ENCODE data around the gene MASP2. TPM values are rescaled to one million over a fixed set of nuclear protein-coding genes. Genes with fewer than 3 reads are reported as not detected.
A peak's percentile ranks its signal among the peaks of the same experiment; 100 is the strongest.
"Not testable (repeated sequence)": the region's sequence is repeated elsewhere in the genome, so short reads cannot be mapped to it uniquely, and the experiment has no call there.

The MASP2 gene
- total RNA-seq, 2 experiments from 2014 or later: 0.17 to 0.31 TPM

- no peaks in the 10 kb centered on the region for H3K27me3 Mint-ChIP-seq (ENCODE audit: low read depth)
- peaks cover 24% of the 10 kb centered on the region for H3K4me1 Mint-ChIP-seq (ENCODE audit: low read depth)
- no peak for DNase-seq
- intact Hi-C loops (cut with micrococcal nuclease): loop anchor here (5.0 kb wide), 1 partner anchor 592 kb away; no protein-coding TSS in a partner anchor
- no peaks in the 10 kb centered on the region for H3K9me3 Mint-ChIP-seq
- H3K27ac Mint-ChIP-seq: no peak overlapping the region
- CTCF ChIA-PET: interaction anchor here (3.1 kb wide), 1 partner anchor 18 kb away, joined by 17 read pairs; no protein-coding TSS in a partner anchor
- H3K36me3 Mint-ChIP-seq (ENCODE audit: low read depth): peaks cover 22% of the 10 kb centered on the region
- H3K4me3 Mint-ChIP-seq: no peak overlapping the region
Observed at GRCh38 chr1:11055676-11056075, 8.6 kb upstream of the MASP2 start.

DNA sequence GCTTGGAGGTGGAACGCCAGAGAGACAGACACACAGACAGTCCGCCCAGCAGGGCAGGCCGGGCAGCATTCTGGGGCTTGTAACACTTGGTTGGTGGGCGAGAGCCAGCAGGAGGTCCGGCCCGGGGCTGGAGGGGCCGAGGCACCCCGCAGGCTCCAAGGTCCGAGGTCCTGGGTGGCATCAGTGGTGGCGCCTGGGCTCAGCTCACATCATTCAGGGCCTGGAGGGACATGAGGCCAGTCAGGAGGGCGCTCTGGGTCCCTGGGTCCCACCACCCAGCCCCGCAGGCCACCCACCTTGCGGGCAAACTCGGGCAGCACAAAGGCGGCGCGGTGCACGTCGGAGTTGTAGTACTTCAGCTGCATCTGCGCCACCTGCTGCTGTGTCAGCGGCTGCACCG is 7.6 kb upstream of the MASP2 start:
- peaks cover 22% of the 10 kb centered on the region for H3K36me3 Mint-ChIP-seq (ENCODE audit: low read depth)
- H3K4me1 Mint-ChIP-seq (ENCODE audit: low read depth): peaks cover 22% of the 10 kb centered on the region
- no peaks in the 10 kb centered on the region for H3K9me3 Mint-ChIP-seq
- H3K27me3 Mint-ChIP-seq (ENCODE audit: low read depth): no peaks in the 10 kb centered on the region
- no peak overlapping the region for H3K27ac Mint-ChIP-seq
- intact Hi-C loops (cut with micrococcal nuclease): loop anchor here (5.0 kb wide), 1 partner anchor 593 kb away; no protein-coding TSS in a partner anchor
- CTCF ChIA-PET: interaction anchor here (0.6 to 2.3 kb wide), 2 partner anchors 17 to 24 kb away, joined by 3 to 7 read pairs; no protein-coding TSS in a partner anchor
- no peak for DNase-seq
- no peak overlapping the region for H3K4me3 Mint-ChIP-seq

DNA sequence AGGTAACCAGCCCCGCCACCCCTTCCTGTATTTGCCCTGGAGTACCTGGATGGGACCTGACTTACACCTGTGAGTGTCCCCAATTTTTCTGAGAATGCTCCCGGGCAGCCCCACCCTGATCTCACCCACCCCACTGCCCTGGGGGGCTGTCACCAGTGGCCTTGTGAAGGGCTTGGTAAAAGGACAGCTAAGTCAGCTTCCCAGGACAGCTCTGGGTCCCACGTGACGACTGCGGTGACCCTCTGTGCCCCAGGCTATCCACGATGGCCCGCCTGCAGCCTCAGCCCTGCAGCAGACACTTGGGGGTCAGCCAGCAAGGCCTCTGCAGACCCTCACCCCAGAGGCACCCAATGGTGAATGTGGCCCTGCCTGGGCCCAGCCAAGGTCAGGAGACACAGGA is 7.1 kb upstream of the MASP2 start:
- Mint-ChIP-seq H3K4me3 (no peak overlapping the region), H3K27ac (no peak overlapping the region), H3K27me3 (ENCODE audit: low read depth) (no peaks in the 10 kb centered on the region), H3K9me3 (no peaks in the 10 kb centered on the region), H3K36me3 (ENCODE audit: low read depth) (peaks cover 21% of the 10 kb centered on the region), H3K4me1 (ENCODE audit: low read depth) (peaks cover 22% of the 10 kb centered on the region)
- intact Hi-C loops (cut with micrococcal nuclease): no loop called here
- CTCF ChIA-PET: interaction anchor here (2.3 kb wide), 1 partner anchor 17 kb away, joined by 7 read pairs; no protein-coding TSS in a partner anchor
- no peak for DNase-seq

- H3K27ac Mint-ChIP-seq: no peak overlapping the region
- intact Hi-C loops (cut with micrococcal nuclease): no loop called here
- peak; percentile 26 for DNase-seq
- peaks cover 18% of the 10 kb centered on the region for H3K4me1 Mint-ChIP-seq (ENCODE audit: low read depth)
- CTCF ChIA-PET: interaction anchor here (2.3 kb wide), 1 partner anchor 16 kb away, joined by 7 read pairs; no protein-coding TSS in a partner anchor
- H3K4me3 Mint-ChIP-seq: no peak overlapping the region
- H3K27me3 Mint-ChIP-seq (ENCODE audit: low read depth): no peaks in the 10 kb centered on the region
- H3K36me3 Mint-ChIP-seq (ENCODE audit: low read depth): peaks cover 17% of the 10 kb centered on the region
- H3K9me3 Mint-ChIP-seq: no peaks in the 10 kb centered on the region
Observed at GRCh38 chr1:11053758-11054137, 6.7 kb upstream of the MASP2 start.

DNA sequence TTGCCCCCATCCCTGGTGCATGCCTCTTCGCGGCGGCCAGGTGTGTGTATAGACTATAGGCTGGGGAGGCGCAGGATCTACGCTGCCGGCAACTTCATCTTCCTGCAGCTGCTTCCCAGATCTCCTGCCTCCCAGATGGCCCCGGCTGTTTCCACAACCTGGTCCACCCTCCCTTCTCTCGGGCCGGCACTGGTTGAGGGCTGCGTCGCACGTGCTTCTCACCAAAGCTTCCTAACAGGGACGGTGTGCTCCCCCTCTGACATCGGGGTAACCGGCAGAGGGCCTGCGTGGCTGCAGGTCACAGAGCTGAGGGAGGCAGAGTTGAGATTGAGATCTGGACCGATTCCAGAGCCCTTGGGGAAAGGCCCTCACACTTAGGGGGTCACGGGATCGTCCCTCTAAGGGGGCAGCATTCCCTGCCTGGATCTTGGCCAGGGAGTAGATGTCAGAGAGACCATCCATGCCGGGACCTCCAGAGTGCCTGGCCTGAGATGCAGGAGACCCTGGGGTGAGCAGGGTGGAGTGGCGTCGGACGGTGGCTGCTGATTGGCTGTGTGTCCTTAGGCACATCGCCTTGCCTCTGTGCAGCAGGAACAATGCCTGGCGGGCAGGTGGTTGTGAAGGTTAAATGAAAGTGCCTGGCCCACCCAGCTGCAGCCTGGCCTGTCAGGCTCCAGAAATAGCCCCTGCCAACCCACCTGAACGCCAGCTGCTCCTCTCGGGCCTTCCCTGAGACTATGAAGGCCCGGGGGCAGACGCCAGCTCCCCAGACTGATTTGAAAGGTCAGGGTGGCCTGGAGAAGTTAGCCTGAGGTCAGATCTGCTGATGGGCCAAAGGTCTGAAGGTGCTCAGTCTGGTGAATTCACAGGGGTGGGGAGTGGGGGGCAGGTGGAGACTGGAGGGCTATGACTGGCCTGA is 6.1 kb upstream of the MASP2 start:
- Mint-ChIP-seq H3K4me3 (no peak overlapping the region), H3K27ac (no peak overlapping the region), H3K9me3 (no peaks in the 10 kb centered on the region), H3K4me1 (ENCODE audit: low read depth) (peaks cover 12% of the 10 kb centered on the region), H3K36me3 (ENCODE audit: low read depth) (peaks cover 16% of the 10 kb centered on the region), H3K27me3 (ENCODE audit: low read depth) (no peaks in the 10 kb centered on the region)
- CTCF ChIA-PET: interaction anchor here (2.3 kb wide), 1 partner anchor 15 kb away, joined by 7 read pairs; no protein-coding TSS in a partner anchor
- no peak for DNase-seq
- intact Hi-C loops (cut with micrococcal nuclease): no loop called here

GRCh38 chr1:11051781-11052511 is 4.9 kb upstream of the MASP2 start:
- H3K27me3 Mint-ChIP-seq (ENCODE audit: low read depth): no peaks in the 10 kb centered on the region

DNA sequence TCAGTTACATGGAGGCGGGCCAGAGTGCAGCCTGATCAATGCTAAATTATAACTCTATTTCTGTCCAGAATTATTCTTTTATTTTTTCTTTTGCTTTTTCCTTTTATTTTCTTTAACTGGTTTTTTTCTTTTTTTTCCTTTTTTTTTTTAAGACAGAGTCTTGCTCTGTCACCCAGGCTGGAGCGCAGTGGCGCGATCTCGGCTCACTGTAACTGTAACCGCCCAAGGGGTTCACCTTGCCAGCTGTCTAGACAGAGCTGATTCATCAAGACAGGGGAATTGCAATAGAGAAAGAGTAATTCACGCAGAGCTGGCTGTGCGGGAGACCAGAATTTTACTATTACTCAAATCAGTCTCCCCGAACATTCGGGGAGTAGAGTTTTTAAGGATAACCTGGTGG is 4.1 kb upstream of the MASP2 start:
- H3K36me3 Mint-ChIP-seq (ENCODE audit: low read depth); intact Hi-C loops (cut with micrococcal nuclease); H3K27me3 Mint-ChIP-seq (ENCODE audit: low read depth); H3K27ac Mint-ChIP-seq; H3K4me1 Mint-ChIP-seq (ENCODE audit: low read depth); H3K4me3 Mint-ChIP-seq; DNase-seq; H3K9me3 Mint-ChIP-seq: not testable (repeated sequence)
- CTCF ChIA-PET: interaction anchor here (3.6 kb wide), 1 partner anchor 13 kb away, joined by 14 read pairs; no protein-coding TSS in a partner anchor

More at GRCh38 chr1:11051781-11052511, 4.9 kb upstream of the MASP2 start:
- H3K4me1 Mint-ChIP-seq (ENCODE audit: low read depth): peaks cover 3% of the 10 kb centered on the region
- no peak for DNase-seq
- intact Hi-C loops (cut with micrococcal nuclease): no loop called here
- H3K27ac Mint-ChIP-seq: no peak overlapping the region
- CTCF ChIA-PET: interaction anchor here (3.6 kb wide), 1 partner anchor 14 kb away, joined by 14 read pairs; no protein-coding TSS in a partner anchor
- H3K4me3 Mint-ChIP-seq: no peak overlapping the region
- H3K36me3 Mint-ChIP-seq (ENCODE audit: low read depth): peaks cover 9% of the 10 kb centered on the region
- no peaks in the 10 kb centered on the region for H3K9me3 Mint-ChIP-seq

- Mint-ChIP-seq H3K4me3 (no peak overlapping the region), H3K27ac (no peak overlapping the region), H3K4me1 (ENCODE audit: low read depth) (no peaks in the 10 kb centered on the region), H3K27me3 (ENCODE audit: low read depth) (no peaks in the 10 kb centered on the region), H3K9me3 (no peaks in the 10 kb centered on the region), H3K36me3 (ENCODE audit: low read depth) (no peaks in the 10 kb centered on the region)
- intact Hi-C loops (cut with micrococcal nuclease): no loop called here
- CTCF ChIA-PET: interaction anchor here (1.3 kb wide), 1 partner anchor 8 kb away, joined by 3 read pairs; no protein-coding TSS in a partner anchor
- DNase-seq: no peak
Observed at GRCh38 chr1:11046270-11046566, 821 bp downstream of the MASP2 start.

DNA sequence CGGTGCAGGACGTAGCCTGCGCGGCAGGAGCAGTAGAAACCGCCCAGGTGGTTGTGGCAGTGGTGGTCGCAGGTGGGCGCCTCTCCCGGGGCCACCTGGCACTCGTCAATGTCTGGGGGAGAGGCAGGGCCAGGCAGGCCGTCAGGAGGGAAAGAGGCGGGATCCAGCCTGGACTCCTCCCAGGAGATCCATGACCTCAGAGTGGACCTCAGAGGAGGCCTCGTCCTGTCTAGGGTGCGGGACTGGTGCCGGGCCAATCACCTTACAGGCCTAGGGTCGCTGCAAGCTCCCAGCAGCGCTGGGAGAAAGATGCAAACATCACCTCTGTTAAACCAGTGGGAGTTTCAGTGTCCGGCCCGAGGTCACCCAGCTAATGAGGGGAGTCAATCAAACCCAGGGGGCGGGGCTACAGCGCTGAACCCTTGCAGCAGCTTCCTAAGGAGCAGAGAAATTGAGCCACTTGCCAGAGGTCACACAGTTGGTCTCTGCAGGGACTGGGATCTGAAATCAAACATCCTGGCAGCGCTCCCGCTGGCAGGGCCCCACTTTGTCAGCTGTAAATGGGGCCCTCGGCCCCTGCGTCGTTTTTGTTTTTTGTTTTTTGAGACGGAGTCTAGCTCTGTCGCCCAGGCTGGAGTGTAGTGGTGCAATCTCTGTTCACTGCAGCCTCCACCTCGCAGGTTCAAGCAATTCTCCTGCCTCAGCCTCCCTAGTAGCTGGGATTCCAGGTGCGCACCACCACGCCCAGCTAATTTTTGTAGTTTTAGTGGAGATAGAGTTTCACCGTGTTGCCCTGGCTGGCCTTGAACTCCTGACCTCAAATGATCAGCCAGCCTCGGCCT is 1.4 kb downstream of the MASP2 start:
- Mint-ChIP-seq H3K4me1 (ENCODE audit: low read depth) (no peaks in the 10 kb centered on the region), H3K27ac (no peak overlapping the region), H3K27me3 (ENCODE audit: low read depth) (no peaks in the 10 kb centered on the region), H3K9me3 (no peaks in the 10 kb centered on the region), H3K36me3 (ENCODE audit: low read depth) (no peaks in the 10 kb centered on the region), H3K4me3 (no peak overlapping the region)
- intact Hi-C loops (cut with micrococcal nuclease): no loop called here
- DNase-seq: no peak
- CTCF ChIA-PET: no interaction called here

GRCh38 chr1:11044849-11045427 is 2.1 kb downstream of the MASP2 start:
- no peak overlapping the region for H3K4me3 Mint-ChIP-seq
- DNase-seq: no peak
- CTCF ChIA-PET: no interaction called here
- H3K27me3 Mint-ChIP-seq (ENCODE audit: low read depth): no peaks in the 10 kb centered on the region
- no peaks in the 10 kb centered on the region for H3K9me3 Mint-ChIP-seq
- no peaks in the 10 kb centered on the region for H3K36me3 Mint-ChIP-seq (ENCODE audit: low read depth)
- H3K4me1 Mint-ChIP-seq (ENCODE audit: low read depth): no peaks in the 10 kb centered on the region
- H3K27ac Mint-ChIP-seq: no peak overlapping the region
- intact Hi-C loops (cut with micrococcal nuclease): no loop called here

- H3K4me1 Mint-ChIP-seq (ENCODE audit: low read depth): no peaks in the 10 kb centered on the region
- H3K9me3 Mint-ChIP-seq: no peaks in the 10 kb centered on the region
- no peak for DNase-seq
- CTCF ChIA-PET: no interaction called here
- H3K27ac Mint-ChIP-seq: no peak overlapping the region
- H3K4me3 Mint-ChIP-seq: no peak overlapping the region
- intact Hi-C loops (cut with micrococcal nuclease): no loop called here
- no peaks in the 10 kb centered on the region for H3K36me3 Mint-ChIP-seq (ENCODE audit: low read depth)
- H3K27me3 Mint-ChIP-seq (ENCODE audit: low read depth): no peaks in the 10 kb centered on the region
Observed at GRCh38 chr1:11044086-11044848, 2.8 kb downstream of the MASP2 start.
